Ovary (tissue), 9 donors: Measurements from ENCODE around the gene CCDC91. TPM values are rescaled to one million over a fixed set of nuclear protein-coding genes. Genes with fewer than 3 reads are reported as not detected.

Source experiments
- DNase-seq, 5 donors: peaks; one replicate each; pipeline ENCODE4 v3.0.0-alpha.2; 2019 to 2020
- H3K27ac ChIP-seq, 2 donors: fragments of 200-600 bp; one replicate each; pipeline versions ENCODE4 v1.5.1 to v1.8.0; 2019 to 2022
- H3K27me3 ChIP-seq: fragments of 200-600 bp; one replicate; pipeline ENCODE4 v1.8.0; 2022
- H3K36me3 ChIP-seq: fragments of 200-600 bp; sonication (generic); one replicate; pipeline ENCODE4 v1.5.1; 2019
- H3K4me1 ChIP-seq: one replicate; pipeline ENCODE4 v1.8.1; 2013; ENCODE audit warnings: mild to moderate bottlenecking, moderate library complexity; ENCODE audit not compliant: insufficient read depth
- H3K4me3 ChIP-seq: fragments of 200-600 bp; sonication (generic); one replicate; pipeline ENCODE4 v1.5.1; 2017
- H3K9me3 ChIP-seq, 2 donors: fragments of 200-600 bp in 1 of 2; sonication (generic) in 1 of 2; one replicate each; pipeline versions ENCODE4 v1.5.1 to v1.8.1; 2013 to 2019; ENCODE audit warnings: mild to moderate bottlenecking in 1 of 2, moderate library complexity in 1 of 2
- CTCF ChIP-seq, 3 donors: fragments of 450-650 bp in 2 of 3; fragments of 200-600 bp in 1 of 3; IDR thresholded peaks; one replicate each; pipeline versions ENCODE4 v1.5.1 to v1.8.0; 2016 to 2022; ENCODE audit warnings: antibody characterized with exemption in 3 of 3, mild to moderate bottlenecking in 1 of 3
- EP300 ChIP-seq: sonication (generic); formaldehyde crosslinking; IDR thresholded peaks from one replicate; pipeline ENCODE4 v1.6.1; 2017; ENCODE audit warnings: antibody characterized with exemption
- POLR2A ChIP-seq: fragments of 450-650 bp; IDR thresholded peaks from one replicate; pipeline ENCODE4 v1.6.1; 2017; ENCODE audit warnings: antibody characterized with exemption, mild to moderate bottlenecking, moderate library complexity
- WGBS, 3 donors: extraction: QIAGEN DNeasy Blood & Tissue Kit in 1 of 3; methylation state at CpG; one replicate each; pipeline versions ENCODE4 v1.1.5 to v1.1.7; 2013 to 2017; 5-methylcytosine and 5-hydroxymethylcytosine counted together
- intact Hi-C, 4 donors: fragments of 100-400 bp; cut with DNase I; formaldehyde crosslinking; loops; one replicate each; pipeline versions ENCODE4 v1.11.0 to v1.15.1; 2022 to 2023
- polyA plus RNA-seq, 2 donors: library from polyadenylated mRNA; stranded (reverse); fragments of 200-250 nt in 1 of 2; fragments of 350-450 nt in 1 of 2; fragmentation: Illumina TruSeq in 1 of 2; extraction: RNeasy Lipid Tissue Mini Kit (QIAGEN cat#74804) in 1 of 2; gene quantifications; one replicate each; pipeline ENCODE4 v1.2.3, GENCODE V29; 2013 to 2014
- total RNA-seq, 7 donors: library from RNA; depleted of rRNA in 2 of 7; stranded (reverse); fragments of >200 nt in 2 of 7; fragmentation: NEBNext Ultra II Directional in 3 of 7; extraction: Animal tissue kit (Norgen Biotek cat#: 25700) in 3 of 7; gene quantifications; one replicate each; pipeline versions ENCODE4 v1.1.0 to v1.2.4, GENCODE V29; 2016 to 2023
- donor health status: DM: no; HTN: no; CAD: no; lungs with moderate emphysema.
- donor health status: DM: no; HTN: no; CAD: no.
- donor health status: Bipolar disorder and iron deficiency.
- donor health status: DM: yes; HTN: yes; CAD: no.
- donor health status: DM: no; HTN: no; CAD: no.
- donor health status: DM: yes; HTN: yes; CAD: no.

The CCDC91 gene
- total and polyA plus RNA-seq, 9 donors = 15.8 to 45.7 (median 36.2) TPM

DNA sequence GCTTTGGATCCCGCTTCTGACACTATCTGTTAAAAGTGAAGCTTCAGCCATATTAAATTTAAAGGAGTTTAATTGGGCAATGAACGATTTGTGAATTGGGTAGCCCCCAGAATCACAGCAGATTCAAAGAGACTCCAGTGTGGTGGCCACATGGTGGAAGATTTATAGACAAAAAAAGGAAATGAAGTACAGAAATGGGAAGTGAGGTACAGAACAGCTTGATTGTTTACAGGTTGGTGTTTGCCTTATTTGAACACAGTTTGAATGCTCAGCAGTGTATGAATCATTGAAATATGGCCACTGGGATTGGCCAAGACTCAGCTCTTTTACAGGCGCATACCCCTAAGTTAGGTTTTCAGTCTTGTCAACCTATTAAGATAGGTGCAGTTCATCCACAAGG lies 21.9 kb downstream of the CCDC91 start:
- Histone ChIP-seq H3K27ac (no peak overlapping the region), H3K36me3 (no peaks in the 10 kb centered on the region), H3K4me1 (no peaks in the 10 kb centered on the region), H3K4me3 (no peak overlapping the region), H3K27me3 (no peaks in the 10 kb centered on the region), H3K9me3 (no peaks in the 10 kb centered on the region)
- WGBS, 3 donors = 96 to 99% (median 97%) methylated on average over 3 of the region's 3 CpGs
- TF ChIP-seq EP300 (no peak), POLR2A (no peak), CTCF (IDR thresholded peaks at IDR 0.05) (no peak)
- DNase-seq = no peak
- intact Hi-C loops = no loop called here

GRCh38 chr12:28215021-28215420 lies 24.8 kb downstream of the CCDC91 start:
- intact Hi-C loops = no loop called here
- Histone ChIP-seq H3K36me3 (no peaks in the 10 kb centered on the region), H3K27ac (no peak overlapping the region), H3K4me1 (no peaks in the 10 kb centered on the region), H3K27me3 (no peaks in the 10 kb centered on the region), H3K9me3 (no peaks in the 10 kb centered on the region), H3K4me3 (no peak overlapping the region)
- DNase-seq = no peak
- no peak for TF ChIP-seq CTCF (IDR thresholded peaks at IDR 0.05)
- TF ChIP-seq EP300 = no peak
- no peak for TF ChIP-seq POLR2A

DNA sequence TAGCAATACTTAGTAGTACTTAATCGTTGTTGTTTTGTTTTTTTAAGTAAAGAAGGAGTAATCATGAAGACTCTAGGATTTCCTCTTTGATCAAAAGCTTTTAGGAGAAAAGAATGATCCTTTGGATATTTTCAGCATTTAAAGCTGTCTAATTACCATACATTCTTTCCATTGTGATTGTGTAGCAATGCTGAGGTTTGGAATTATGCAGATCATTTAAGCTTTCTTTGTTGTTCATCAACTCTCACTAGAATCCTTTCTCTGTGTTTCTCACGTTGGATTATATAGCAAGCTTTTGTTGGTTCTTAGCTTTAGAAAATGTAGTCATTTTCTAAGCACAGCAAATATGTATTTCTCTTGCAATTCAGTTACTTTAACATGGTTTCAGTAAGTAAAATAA lies 25.8 kb downstream of the CCDC91 start:
- no peak for TF ChIP-seq CTCF (IDR thresholded peaks at IDR 0.05)
- no peak for TF ChIP-seq EP300
- TF ChIP-seq POLR2A = no peak
- Histone ChIP-seq H3K4me3 (no peak overlapping the region), H3K27ac (no peak overlapping the region), H3K4me1 (no peaks in the 10 kb centered on the region), H3K9me3 (no peaks in the 10 kb centered on the region), H3K36me3 (no peaks in the 10 kb centered on the region), H3K27me3 (no peaks in the 10 kb centered on the region)
- DNase-seq = no peak
- 75 to 84% (median 81%) methylated on average over 2 of the region's 2 CpGs for WGBS, 3 donors
- intact Hi-C loops = no loop called here

- WGBS, 3 donors = 86 to 90% (median 90%) methylated on average over 2 of the region's 2 CpGs
- intact Hi-C loops = no loop called here
These were observed 27.5 kb downstream of the CCDC91 start for GRCh38 chr12:28217805-28218204.

More at GRCh38 chr12:28217805-28218204, 27.5 kb downstream of the CCDC91 start:
- H3K9me3 ChIP-seq = no peaks in the 10 kb centered on the region
- no peak overlapping the region for H3K4me3 ChIP-seq
- H3K4me1 ChIP-seq = no peaks in the 10 kb centered on the region
- no peak overlapping the region for H3K27ac ChIP-seq
- no peaks in the 10 kb centered on the region for H3K27me3 ChIP-seq
- TF ChIP-seq CTCF (IDR thresholded peaks at IDR 0.05) (no peak), POLR2A (no peak), EP300 (no peak)
- no peak for DNase-seq
- H3K36me3 ChIP-seq = no peaks in the 10 kb centered on the region
